ENCODE results near the gene RHBDD3. TPM values are rescaled to one million over a fixed set of nuclear protein-coding genes. Genes with fewer than 3 reads are reported as not detected.

Gene RHBDD3
- total RNA-seq, 1 experiment from 2014 or later, result 10.5 TPM

- DNase-seq (ENCODE audit: low read depth), result peak; percentile 80
Measured at GRCh38 chr22:29306175-29306834, 38.5 kb upstream of the RHBDD3 start, which contains the start of gene GAS2L1. TSS of gene GAS2L1 (plus strand) at chr22:29306650. CDS start at chr22:29308106, 1,456 bp downstream.

GRCh38 chr22:29305836-29306174, 38.0 kb upstream of the RHBDD3 start:
- no peak for DNase-seq (ENCODE audit: low read depth)

- DNase-seq (ENCODE audit: low read depth), result no peak
Measured at GRCh38 chr22:29302681-29303465, 35.1 kb upstream of the RHBDD3 start.

GRCh38 chr22:29302402-29302680, 34.6 kb upstream of the RHBDD3 start:
- DNase-seq (ENCODE audit: low read depth), result no peak

- DNase-seq (ENCODE audit: low read depth), result no peak
Measured at GRCh38 chr22:29301716-29302401, 34.1 kb upstream of the RHBDD3 start.

- DNase-seq (ENCODE audit: low read depth), result no peak
Measured at GRCh38 chr22:29300807-29301601, 33.2 kb upstream of the RHBDD3 start.

GRCh38 chr22:29300467-29300806, 32.7 kb upstream of the RHBDD3 start:
- no peak for DNase-seq (ENCODE audit: low read depth)

GRCh38 chr22:29299136-29299900, 31.5 kb upstream of the RHBDD3 start:
- no peak for DNase-seq (ENCODE audit: low read depth)

- DNase-seq (ENCODE audit: low read depth), result no peak
Measured at GRCh38 chr22:29298641-29299040, 30.9 kb upstream of the RHBDD3 start.

- DNase-seq (ENCODE audit: low read depth), result no peak
Measured at GRCh38 chr22:29292379-29292778, 24.6 kb upstream of the RHBDD3 start.

GRCh38 chr22:29291215-29291614, 23.4 kb upstream of the RHBDD3 start:
- no peak for DNase-seq (ENCODE audit: low read depth)

GRCh38 chr22:29290061-29290460, 22.3 kb upstream of the RHBDD3 start:
- no peak for DNase-seq (ENCODE audit: low read depth)

GRCh38 chr22:29288837-29289236, 21.1 kb upstream of the RHBDD3 start:
- DNase-seq (ENCODE audit: low read depth), result no peak

- DNase-seq (ENCODE audit: low read depth), result no peak
Measured at GRCh38 chr22:29284196-29284595, 16.4 kb upstream of the RHBDD3 start.

- DNase-seq (ENCODE audit: low read depth), result no peak
Measured at GRCh38 chr22:29277927-29278326, 10.1 kb upstream of the RHBDD3 start.

- no peak for DNase-seq (ENCODE audit: low read depth)
Measured at GRCh38 chr22:29275819-29276565, 8.2 kb upstream of the RHBDD3 start.

GRCh38 chr22:29275167-29275566, 7.4 kb upstream of the RHBDD3 start:
- no peak for DNase-seq (ENCODE audit: low read depth)

- no peak for DNase-seq (ENCODE audit: low read depth)
Measured at GRCh38 chr22:29272624-29273023, 4.8 kb upstream of the RHBDD3 start.

GRCh38 chr22:29270475-29271271, 2.9 kb upstream of the RHBDD3 start:
- DNase-seq (ENCODE audit: low read depth), result peak; percentile 15
